Inferior parietal cortex (tissue), 1 donor: Measurements from ENCODE around the gene FCHO2.
"Not testable (repeated sequence)": the region's sequence is repeated elsewhere in the genome, so short reads cannot be mapped to it uniquely, and the experiment has no call there.

Source experiments
- DNase-seq: peaks from one replicate; pipeline ENCODE4 v3.0.0-alpha.2; 2016; ENCODE audit errors: extremely low spot score

Gene FCHO2

GRCh38 chr5:72956324-72957140 is 691 bp downstream of the FCHO2 start:
- DNase-seq: peak; percentile 36

GRCh38 chr5:72957337-72957736 is 1.5 kb downstream of the FCHO2 start:
- DNase-seq: no peak

GRCh38 chr5:72959257-72959656 is 3.4 kb downstream of the FCHO2 start:
- no peak for DNase-seq

DNA sequence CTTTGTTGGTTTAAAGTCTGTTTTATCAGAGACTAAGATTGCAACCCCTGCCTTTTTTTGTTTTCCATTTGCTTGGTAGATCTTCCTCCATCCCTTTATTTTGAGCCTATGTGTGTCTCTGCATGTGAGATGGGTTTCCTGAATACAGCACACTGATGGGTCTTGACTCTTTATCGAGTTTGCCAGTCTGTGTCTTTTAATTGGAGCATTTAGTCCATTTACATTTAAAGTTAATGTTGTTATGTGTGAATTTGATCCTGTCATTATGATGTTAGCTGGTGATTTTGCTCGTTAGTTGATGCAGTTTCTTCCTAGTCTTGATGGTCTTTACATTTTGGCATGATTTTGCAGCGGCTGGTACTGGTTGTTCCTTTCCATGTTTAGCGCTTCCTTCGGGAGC is 18.6 kb downstream of the FCHO2 start:
- not testable (repeated sequence) for DNase-seq

GRCh38 chr5:72976810-72977209 is 21.0 kb downstream of the FCHO2 start:
- not testable (repeated sequence) for DNase-seq

- no peak for DNase-seq
Measured at GRCh38 chr5:72985719-72986118, 29.9 kb downstream of the FCHO2 start.

- DNase-seq: no peak
Measured at GRCh38 chr5:72988769-72989168, 32.9 kb downstream of the FCHO2 start.

- no peak for DNase-seq
Measured at GRCh38 chr5:72991394-72991793, 35.6 kb downstream of the FCHO2 start.

DNA sequence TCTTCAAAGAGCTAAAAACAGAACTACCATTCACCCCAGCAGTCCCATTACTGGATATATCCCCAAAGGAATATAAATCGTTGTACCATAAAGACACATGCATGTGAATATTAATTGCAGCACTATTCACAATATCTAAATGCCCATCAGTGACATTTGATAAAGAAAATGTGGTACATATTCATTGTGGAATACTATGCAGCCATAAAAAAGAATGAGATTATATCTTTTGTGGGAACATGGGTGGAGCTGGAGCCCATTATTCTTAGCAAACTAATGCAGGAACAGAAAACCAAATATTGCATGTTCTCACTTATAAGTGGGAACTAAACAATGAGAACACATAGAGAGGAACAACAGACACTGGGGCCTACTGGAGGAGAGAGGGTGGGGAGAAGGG is 38.7 kb downstream of the FCHO2 start:
- DNase-seq: no peak

GRCh38 chr5:72996632-72997031 is 40.8 kb downstream of the FCHO2 start:
- DNase-seq: no peak

- no peak for DNase-seq
Measured at GRCh38 chr5:72999916-73000315, 44.1 kb downstream of the FCHO2 start.

DNA sequence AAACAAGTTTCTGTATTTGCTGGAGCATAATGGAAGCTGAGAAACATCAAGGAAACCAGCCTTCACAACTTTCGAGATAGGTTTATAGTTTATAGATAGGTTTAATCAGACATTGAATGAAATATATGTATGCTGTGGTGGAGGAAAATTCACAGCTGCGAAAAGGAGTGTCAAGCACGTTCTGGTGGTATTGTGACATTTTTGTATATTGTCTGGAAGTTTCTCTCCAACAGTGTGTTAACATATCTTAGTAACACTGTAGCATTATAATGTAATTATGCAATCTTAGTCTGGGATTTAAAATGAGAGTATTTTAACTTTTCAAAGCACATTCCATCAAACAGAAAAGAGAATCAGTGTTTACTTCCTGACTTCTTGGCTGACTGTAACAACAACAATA is 50.0 kb downstream of the FCHO2 start:
- no peak for DNase-seq

- DNase-seq: no peak
Measured at GRCh38 chr5:73007051-73007450, 51.2 kb downstream of the FCHO2 start.

- DNase-seq: no peak
Measured at GRCh38 chr5:73008831-73009230, 53.0 kb downstream of the FCHO2 start.

DNA sequence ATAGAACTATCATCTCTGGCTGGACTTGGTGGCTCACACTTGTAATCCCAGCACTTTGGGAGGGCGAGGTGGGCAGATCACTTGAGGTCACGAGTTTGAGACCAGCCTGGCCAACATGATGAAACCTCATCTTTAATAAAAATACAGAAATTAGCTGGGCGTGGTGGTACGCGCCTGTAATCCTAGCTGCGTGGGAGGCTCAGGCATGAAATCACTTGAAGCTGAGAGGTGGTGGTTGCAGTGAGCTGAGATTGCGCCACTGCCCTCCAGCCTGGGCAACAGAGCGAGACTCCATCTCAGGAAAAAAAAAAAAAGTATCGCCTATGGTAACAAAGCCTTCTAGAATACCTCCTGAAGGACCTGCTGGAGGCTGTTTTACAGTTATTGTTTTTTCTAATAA is 55.8 kb downstream of the FCHO2 start:
- DNase-seq: not testable (repeated sequence)

GRCh38 chr5:73018892-73019291 is 63.1 kb downstream of the FCHO2 start:
- DNase-seq: no peak

GRCh38 chr5:73019766-73020165 is 63.9 kb downstream of the FCHO2 start:
- DNase-seq: no peak

GRCh38 chr5:73022471-73023169 is 66.8 kb downstream of the FCHO2 start:
- DNase-seq: no peak

DNA sequence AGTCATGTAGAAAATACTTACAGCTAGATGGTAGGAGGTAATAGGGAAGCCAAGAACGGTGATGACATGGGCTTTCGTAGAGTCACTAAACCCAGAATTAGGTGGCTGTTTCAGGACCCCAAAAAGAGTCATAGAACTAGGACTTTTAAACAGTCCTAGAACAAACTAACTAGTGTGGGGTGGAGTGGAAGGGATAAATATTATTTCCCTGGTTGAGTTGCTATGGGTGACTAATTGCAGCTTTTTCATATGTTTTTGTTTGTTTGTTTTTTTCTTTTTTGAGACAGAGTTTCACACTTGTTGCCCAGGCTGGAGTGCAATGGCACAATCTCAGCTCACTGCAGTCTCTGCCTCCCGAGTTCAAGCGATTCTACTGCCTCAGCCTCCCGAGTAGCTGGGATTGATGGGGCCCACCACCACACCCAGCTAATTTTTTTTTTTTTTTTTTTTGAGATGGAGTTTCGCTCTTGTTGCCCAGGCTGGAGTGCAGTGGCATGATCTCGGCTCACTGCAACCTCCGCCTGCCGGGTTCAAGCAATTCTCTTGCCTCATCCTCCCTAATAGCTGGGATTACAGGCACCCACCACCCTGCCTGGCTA is 69.2 kb downstream of the FCHO2 start:
- DNase-seq: not testable (repeated sequence)

DNA sequence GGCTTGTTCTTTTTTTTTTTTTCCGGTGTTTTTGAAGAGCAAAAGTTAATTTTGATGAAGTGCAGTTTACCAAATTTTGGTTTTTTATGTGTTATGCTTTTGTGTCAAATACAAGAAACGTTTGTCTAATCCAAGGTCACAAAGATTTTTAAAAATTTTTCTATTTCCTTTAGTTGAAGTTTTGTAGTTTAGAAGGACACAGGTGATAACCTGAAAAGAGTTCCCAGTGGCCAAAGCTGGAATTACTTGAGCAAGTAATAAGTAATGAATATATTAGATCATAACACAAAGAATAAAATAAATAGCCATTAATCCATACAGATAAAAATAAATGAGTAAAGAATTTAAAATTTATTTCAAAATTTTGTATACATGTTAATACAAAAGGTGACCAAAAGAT is 71.5 kb downstream of the FCHO2 start:
- DNase-seq: no peak

DNA sequence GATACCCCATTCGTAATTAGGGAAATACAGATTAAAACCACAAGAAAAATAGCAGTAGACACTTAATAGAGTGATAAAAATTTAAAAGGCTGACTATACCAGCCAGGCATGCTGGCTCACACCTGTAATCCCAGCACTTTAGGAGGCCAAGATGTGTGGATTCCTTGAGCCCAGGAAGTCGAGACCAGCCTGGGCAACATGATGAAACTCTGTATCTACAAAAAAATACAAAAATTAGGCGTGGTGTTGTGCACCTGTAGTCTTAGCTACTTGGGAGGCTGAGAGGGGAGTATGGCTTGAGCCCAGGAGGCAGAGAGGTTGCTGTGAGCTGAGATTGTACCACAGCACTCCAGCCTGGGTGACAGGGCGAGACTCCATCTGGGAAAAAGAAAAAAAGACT is 72.0 kb downstream of the FCHO2 start:
- DNase-seq: no peak

GRCh38 chr5:73028991-73029595 is 73.3 kb downstream of the FCHO2 start:
- no peak for DNase-seq
